ENCODE results near the gene CAMK4. TPM values are rescaled to one million over a fixed set of nuclear protein-coding genes. Genes with fewer than 3 reads are reported as not detected.

CAMK4 gene
- total RNA-seq, 4 donors from 2014 or later: 0.16 to 5.0 (median 4.4) TPM

DNA sequence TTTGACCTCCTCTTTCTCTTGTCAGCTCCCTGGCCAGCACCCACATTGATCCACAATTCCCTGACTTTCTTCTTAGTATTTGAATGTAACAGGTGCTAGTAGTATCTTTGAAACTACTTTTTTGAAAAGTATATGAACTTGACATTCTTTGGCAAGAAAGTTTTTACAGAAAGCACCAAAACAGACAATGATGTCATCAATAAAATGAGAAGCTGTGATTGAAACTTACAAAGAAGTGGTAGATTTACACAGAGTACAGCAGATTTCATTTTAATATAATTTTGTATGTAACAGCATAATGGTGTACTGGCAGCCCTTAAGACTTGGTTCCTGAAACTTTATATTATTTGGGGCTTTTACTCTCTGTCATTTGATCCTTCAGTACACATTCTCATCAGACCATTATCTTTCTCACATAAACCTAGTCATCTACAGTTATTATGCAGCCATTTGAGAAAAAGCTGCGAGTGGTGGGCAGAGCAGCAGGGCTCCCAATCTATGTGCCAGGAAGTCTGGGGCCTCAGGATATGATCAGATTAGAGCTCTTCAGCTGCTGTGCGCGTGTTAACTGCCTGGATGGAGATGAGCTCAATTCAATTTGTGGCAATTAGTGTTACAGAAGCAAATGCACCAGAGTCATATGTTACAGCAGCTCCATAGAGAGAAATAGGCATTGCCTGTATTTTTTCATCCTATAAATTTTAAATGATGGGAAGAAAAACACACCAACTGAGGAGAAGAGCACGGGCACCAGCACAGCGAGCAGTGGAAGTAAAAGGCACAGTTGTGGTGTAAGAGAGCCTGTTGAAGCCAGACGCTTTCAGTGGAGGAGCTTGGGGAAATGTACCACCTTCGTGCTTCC, 162.0 kb downstream of the CAMK4 start:
- Histone ChIP-seq H3K9me3 (no peaks in the 10 kb centered on the region), H3K27me3 (no peaks in the 10 kb centered on the region), H3K36me3 (no peaks in the 10 kb centered on the region), H3K4me1 (no peaks in the 10 kb centered on the region), H3K4me3 (no peak overlapping the region), H3K27ac (no peak overlapping the region)
- ATAC-seq: no peak
- TF ChIP-seq POLR2A (IDR thresholded peaks at IDR 0.05) (no peak), POLR2AphosphoS5 (IDR thresholded peaks at IDR 0.05) (no peak), EP300 (IDR thresholded peaks at IDR 0.05) (no peak)
- TF ChIP-seq, protein P1, sequence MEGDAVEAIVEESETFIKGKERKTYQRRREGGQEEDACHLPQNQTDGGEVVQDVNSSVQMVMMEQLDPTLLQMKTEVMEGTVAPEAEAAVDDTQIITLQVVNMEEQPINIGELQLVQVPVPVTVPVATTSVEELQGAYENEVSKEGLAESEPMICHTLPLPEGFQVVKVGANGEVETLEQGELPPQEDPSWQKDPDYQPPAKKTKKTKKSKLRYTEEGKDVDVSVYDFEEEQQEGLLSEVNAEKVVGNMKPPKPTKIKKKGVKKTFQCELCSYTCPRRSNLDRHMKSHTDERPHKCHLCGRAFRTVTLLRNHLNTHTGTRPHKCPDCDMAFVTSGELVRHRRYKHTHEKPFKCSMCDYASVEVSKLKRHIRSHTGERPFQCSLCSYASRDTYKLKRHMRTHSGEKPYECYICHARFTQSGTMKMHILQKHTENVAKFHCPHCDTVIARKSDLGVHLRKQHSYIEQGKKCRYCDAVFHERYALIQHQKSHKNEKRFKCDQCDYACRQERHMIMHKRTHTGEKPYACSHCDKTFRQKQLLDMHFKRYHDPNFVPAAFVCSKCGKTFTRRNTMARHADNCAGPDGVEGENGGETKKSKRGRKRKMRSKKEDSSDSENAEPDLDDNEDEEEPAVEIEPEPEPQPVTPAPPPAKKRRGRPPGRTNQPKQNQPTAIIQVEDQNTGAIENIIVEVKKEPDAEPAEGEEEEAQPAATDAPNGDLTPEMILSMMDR (IDR thresholded peaks at IDR 0.05): no peak
- WGBS, 2 donors (ENCODE audit: low coverage in 1 of 2): 76 to 93% methylated on average over 6 to 7 of the region's 7 CpGs

DNA sequence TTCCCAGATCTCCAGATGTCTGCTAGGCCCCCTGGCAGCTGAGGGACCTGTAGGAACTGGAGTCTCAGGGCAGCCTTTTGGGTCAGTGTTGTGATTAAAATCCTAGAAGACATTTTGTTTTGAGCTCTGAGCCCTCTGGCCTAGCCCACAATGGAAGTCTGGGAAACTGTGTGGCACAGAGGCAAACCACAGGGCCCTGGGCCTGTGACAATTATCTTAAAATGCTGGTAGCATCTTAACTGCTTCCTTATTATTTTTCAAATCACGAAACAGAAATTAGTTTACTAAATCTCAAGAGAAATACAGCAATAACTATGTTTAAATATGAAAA, 162.6 kb downstream of the CAMK4 start:
- 75 to 100% methylated on average over 1 of the region's 1 CpG for WGBS, 2 donors (ENCODE audit: low coverage in 1 of 2)
- TF ChIP-seq EP300 (IDR thresholded peaks at IDR 0.05) (no peak), POLR2AphosphoS5 (IDR thresholded peaks at IDR 0.05) (no peak)
- ATAC-seq: no peak
- Histone ChIP-seq H3K4me3 (no peak overlapping the region), H3K4me1 (no peaks in the 10 kb centered on the region), H3K27ac (no peak overlapping the region), H3K36me3 (no peaks in the 10 kb centered on the region), H3K9me3 (no peaks in the 10 kb centered on the region), H3K27me3 (no peaks in the 10 kb centered on the region)

DNA sequence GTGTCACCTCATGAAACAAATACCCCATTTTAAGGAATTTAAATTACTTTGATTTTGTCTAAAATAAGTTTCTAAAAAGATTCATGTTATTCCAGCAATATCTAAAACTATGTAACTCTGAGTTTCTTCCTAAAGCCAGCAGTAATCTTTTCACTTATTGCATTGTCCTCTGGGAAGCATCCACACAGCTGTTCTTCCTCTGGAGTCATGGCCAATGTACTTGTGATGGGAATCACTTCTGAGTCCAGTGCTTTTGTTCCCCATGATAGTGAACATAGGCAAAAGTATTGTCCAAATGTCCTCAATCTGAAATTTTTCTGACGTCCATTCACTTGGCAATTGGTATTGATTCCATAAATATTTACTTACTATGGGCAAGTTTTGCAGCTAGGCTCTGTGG, 163.2 kb downstream of the CAMK4 start:
- H3K27ac ChIP-seq: no peak overlapping the region
- 0 to 18% methylated on average over 1 of the region's 1 CpG for WGBS, 2 donors (ENCODE audit: low coverage in 1 of 2)
- no peaks in the 10 kb centered on the region for H3K9me3 ChIP-seq
- no peak for ATAC-seq
- no peaks in the 10 kb centered on the region for H3K27me3 ChIP-seq
- TF ChIP-seq POLR2A (IDR thresholded peaks at IDR 0.05) (no peak), EP300 (IDR thresholded peaks at IDR 0.05) (no peak), POLR2AphosphoS5 (IDR thresholded peaks at IDR 0.05) (no peak)
- TF ChIP-seq, protein P1 (IDR thresholded peaks at IDR 0.05): no peak
- no peaks in the 10 kb centered on the region for H3K36me3 ChIP-seq
- no peaks in the 10 kb centered on the region for H3K4me1 ChIP-seq
- no peak overlapping the region for H3K4me3 ChIP-seq

DNA sequence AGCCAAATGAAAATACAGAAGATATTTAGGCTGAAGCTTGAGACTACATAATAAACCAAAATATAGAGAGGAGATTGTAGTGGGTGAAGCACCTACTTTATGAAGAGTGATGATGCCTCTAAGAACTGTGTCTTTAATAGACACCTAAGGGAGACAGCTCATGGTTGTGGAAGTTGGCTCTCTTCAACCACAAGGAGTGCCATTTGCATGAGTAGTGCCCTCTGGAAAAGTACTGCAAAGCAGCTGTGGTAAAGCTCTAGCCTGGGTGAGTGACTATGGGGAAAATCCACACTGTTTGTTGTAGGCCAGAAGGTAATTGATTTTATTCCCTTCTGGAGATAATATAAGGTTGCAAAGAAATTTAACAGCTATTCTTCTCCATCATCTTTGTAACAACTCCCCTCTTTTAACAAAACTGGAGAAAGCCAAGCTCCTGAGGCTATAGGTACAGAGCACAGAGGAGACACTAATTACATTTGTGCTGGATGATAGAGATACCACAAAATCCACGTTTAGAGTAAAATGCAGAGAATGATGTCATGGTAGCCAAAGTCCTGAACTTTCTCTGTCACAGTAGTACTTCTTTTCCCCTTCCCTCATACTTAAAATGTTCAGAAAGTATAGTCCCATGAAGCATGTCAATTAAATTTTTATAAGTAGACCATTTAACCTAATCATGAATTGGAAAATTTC, 165.4 kb downstream of the CAMK4 start:
- H3K27me3 ChIP-seq: no peaks in the 10 kb centered on the region
- TF ChIP-seq POLR2AphosphoS5 (IDR thresholded peaks at IDR 0.05) (no peak), POLR2A (IDR thresholded peaks at IDR 0.05) (no peak)
- TF ChIP-seq, protein P1 (IDR thresholded peaks at IDR 0.05): no peak
- H3K36me3 ChIP-seq: no peaks in the 10 kb centered on the region

DNA sequence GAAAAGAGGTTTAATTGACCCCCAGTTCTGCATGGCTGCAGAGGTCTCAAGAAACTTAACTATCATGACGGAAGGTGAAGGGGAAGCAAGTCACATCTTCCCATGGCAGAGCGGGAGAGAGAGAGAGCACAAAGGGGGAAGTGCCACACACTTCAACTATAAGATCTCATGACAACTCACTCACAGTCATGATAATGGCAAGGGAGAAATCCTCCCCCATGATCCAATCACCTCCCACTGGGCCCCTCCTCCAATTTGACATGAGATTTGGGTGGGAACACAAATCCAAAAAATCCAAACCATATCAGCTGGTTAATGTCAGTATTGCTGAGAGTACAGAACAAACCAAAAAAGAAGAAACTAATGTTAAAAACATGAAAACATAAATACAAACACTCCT, 168.0 kb downstream of the CAMK4 start:
- Histone ChIP-seq H3K27ac (no peak overlapping the region), H3K36me3 (no peaks in the 10 kb centered on the region), H3K4me1 (no peaks in the 10 kb centered on the region), H3K27me3 (no peaks in the 10 kb centered on the region), H3K9me3 (no peaks in the 10 kb centered on the region), H3K4me3 (no peak overlapping the region)
- no peak for ATAC-seq
- TF ChIP-seq POLR2A (IDR thresholded peaks at IDR 0.05): no peak
- TF ChIP-seq, protein P1 (IDR thresholded peaks at IDR 0.05): no peak
- no peak for TF ChIP-seq EP300 (IDR thresholded peaks at IDR 0.05)
- TF ChIP-seq POLR2AphosphoS5 (IDR thresholded peaks at IDR 0.05): no peak
- WGBS, 2 donors (ENCODE audit: low coverage in 1 of 2): 94% methylated on average over 2 of the region's 2 CpGs; no CpG with 5 or more reads in 1 of the 2 donors

More for the DNA sequence above, 165.4 kb downstream of the CAMK4 start:
- no peak for ATAC-seq
- Histone ChIP-seq H3K9me3 (no peaks in the 10 kb centered on the region), H3K4me3 (no peak overlapping the region), H3K4me1 (no peaks in the 10 kb centered on the region), H3K27ac (no peak overlapping the region)
- 0 to 70% methylated on average over 1 of the region's 1 CpG for WGBS, 2 donors (ENCODE audit: low coverage in 1 of 2)

All from gastroesophageal sphincter (tissue), 4 donors.